ENCODE data around the gene TMPRSS4.

Gene TMPRSS4

DNA sequence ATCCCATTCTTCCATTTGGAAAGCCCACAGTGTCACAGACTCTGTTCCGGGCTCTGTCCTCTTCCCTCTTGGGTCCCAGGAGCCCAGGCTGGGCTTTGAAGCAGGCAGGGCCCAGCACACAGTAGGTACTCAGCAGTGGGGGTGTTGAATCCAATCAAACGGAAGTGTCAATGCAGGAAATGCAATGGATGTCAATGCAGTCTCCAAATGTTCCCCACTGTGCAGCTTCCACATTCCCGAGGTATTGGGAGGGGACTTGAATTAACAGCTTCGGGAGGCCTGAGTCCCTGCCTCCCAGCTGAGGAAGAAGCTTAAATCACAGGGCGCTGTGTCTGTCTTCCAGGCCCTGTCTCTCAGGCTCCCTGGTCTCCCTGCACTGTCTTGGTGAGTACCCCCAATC lies 31.6 kb downstream of the TMPRSS4 start:
- DNase-seq = no peak

DNA sequence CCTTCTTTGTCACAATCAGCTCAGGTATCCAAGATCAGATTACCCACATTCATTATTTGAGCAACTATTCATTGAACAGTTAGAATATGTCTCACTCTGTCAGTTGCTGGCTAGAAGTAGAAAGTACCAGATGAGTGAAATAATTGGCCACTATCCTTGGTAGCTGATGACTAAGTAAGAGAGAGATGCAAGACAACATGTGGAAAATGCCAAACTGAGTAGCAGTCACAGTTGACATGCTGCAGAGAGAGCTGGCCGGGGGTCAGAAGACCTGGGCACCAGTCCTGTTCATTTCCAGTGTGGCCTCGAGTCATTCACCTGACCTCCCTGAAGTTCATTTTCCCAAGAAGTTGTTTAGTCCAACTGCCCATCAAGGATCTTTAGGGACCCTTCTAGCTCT lies 32.4 kb downstream of the TMPRSS4 start:
- no peak for DNase-seq

DNA sequence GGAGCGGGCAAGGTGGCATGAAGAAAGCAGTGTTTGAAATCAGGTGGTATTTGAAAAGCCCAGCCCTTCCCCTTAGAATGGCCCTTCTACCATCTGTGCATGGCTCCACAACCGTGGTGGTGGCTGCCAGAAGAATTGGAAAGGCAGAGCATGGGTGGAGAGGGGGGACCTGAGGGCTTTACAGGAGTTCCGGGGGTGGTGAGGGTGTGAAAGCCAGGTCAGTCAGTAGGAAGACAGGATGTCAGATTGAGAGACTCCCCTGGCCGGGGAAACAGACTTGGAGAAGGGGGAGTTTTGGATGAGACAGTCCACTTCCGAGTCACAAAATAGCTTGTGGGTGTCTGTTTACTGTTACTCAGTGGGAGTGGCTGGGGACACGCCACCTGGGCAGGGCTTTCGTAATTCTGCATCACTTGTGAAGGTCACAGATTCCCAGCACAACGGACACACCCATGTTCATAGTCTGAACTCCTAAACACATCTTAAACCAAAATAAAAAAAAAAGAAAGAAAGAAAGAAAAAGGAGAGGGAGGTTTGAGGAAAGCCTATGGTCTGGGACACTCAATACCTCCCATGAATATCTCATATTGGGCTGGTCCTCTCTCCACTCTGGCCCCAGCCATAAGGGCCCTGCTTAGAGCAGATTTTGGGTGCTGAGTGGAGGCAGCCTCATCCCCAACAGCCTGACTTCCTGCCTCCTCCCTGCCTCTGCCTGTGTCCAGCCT lies 34.3 kb downstream of the TMPRSS4 start:
- no peak for DNase-seq

DNA sequence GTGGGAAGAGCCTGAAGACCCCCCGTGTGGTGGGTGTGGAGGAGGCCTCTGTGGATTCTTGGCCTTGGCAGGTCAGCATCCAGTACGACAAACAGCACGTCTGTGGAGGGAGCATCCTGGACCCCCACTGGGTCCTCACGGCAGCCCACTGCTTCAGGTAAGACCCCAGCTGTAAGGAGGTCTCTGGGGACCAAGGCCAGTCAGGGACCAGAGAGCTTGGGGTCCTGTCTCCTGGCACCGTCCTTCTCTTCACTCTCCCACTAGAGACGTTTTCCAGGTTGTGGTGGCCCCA lies 34.8 kb downstream of the TMPRSS4 start:
- DNase-seq = no peak

DNA sequence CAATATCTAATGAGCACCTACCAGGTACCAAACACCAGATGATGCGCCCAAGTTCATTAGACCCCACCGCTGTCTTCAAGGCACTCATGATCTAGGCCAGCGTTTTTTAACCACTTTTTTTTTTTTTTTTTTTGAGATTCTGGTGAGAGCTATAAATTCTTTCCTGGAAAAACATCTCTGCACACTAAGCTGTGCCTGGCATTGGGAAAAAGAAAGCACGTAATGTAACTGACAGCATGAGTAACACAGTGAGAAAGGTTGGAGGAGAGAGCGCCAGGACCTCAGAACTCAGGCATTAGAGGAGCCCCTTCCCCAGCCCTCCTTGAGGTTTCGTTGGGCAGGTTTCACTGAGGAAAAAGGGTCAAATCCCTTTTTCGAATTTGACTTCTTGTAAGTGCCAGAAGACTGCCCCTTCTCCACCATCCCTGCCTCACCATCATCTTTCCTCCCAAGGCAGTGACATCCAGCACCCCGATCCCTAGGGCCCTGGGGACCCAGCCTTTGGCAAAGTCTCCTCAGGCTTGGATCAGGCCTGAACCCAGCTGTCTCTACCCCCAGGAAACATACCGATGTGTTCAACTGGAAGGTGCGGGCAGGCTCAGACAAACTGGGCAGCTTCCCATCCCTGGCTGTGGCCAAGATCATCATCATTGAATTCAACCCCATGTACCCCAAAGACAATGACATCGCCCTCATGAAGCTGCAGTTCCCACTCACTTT lies 36.0 kb downstream of the TMPRSS4 start:
- no peak for DNase-seq

DNA sequence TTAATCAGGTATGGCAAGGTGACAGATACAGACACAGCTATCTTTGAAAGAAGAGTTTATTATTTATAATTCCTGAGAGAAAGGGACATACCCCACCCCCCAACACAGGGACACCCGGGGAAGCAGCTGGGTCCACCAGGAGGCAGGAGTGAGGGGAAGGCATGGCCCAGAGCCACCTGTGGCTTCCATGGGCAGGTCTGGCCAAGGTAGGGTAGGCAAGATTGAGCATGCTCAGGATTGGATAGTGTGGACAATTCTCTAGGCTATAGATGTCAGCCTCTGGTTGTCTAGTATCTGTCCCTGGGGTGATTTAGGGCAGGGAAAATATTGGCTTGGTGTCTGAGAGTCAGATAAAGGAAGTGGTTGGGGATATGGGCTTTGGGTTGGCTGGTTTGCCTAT lies 37.4 kb downstream of the TMPRSS4 start:
- DNase-seq = no peak

DNA sequence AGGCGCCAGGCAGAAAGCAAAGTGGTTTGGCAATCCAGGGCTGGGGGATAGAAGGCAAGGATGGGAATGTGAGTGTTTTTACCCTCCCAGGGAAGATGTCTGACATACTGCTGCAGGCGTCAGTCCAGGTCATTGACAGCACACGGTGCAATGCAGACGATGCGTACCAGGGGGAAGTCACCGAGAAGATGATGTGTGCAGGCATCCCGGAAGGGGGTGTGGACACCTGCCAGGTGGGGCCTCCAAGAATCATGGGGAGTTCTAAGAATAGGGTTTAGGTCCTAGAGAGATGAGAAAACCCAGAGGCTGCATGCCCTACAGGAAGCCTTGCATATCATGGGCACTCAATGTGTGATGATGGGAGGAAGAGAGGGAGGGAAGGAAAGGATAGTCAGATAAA lies 38.2 kb downstream of the TMPRSS4 start:
- DNase-seq = no peak

DNA sequence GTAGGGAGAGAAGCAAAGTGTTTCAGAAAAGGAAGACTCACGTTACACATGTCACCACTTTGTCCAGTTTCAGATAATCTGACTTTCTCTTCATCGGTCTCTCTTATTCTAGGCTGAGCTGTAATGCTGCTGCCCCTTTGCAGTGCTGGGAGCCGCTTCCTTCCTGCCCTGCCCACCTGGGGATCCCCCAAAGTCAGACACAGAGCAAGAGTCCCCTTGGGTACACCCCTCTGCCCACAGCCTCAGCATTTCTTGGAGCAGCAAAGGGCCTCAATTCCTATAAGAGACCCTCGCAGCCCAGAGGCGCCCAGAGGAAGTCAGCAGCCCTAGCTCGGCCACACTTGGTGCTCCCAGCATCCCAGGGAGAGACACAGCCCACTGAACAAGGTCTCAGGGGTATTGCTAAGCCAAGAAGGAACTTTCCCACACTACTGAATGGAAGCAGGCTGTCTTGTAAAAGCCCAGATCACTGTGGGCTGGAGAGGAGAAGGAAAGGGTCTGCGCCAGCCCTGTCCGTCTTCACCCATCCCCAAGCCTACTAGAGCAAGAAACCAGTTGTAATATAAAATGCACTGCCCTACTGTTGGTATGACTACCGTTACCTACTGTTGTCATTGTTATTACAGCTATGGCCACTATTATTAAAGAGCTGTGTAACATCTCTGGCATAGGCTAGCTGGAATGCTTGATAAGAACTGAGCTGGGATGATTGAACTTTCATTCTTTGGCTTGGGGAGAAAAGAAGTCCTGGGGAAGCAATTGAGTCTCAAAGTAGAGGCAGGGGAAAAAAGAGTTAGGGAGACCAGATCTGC lies 41.1 kb downstream of the TMPRSS4 start:
- DNase-seq = no peak

DNA sequence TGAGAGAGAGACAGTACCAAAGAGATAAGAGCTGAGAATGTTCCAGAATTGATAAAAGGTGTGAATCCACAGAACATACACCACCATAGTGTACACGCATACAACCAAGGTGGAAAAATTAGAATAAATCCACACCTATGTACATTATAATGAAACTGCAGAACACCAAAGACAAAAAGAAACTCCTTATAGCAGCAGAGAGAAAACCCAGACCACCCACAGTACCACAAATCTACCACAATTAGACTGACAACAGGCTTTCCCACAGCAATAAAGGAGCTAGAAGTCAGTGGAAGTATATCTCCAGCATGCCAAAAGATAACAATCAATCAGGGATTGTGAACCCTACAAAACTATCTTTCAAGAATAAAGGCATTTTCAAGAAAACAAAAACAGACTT lies 43.9 kb downstream of the TMPRSS4 start:
- no peak for DNase-seq

DNA sequence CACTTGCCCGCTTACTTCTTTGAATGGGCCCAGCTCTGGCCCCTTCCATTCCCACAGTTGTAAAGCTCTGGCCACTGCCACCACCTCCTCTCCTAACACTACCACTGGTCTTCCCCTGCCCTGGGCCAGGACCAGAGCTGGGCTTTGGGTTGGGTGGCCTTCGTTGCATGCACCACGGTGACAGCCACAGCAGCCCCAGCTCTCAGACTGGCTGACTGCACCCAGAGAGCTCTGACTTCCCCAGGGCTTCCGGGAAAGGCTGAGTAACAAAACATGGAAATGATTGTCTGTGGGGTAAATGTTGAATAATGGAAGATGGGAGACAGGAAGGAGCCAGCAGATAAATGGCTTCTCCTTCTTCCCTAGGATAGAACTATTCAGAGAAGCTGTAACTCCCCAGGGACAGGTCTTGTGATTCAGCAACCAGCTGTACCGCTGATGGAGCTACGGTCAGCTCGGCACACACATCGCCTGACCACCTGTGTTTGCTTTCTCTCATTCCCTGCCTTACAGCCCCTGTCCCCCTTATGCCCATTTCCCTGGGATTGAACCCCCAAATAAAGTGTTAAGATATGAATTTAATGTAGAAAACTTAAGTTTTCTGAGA lies 48.2 kb downstream of the TMPRSS4 start:
- DNase-seq = no peak

DNA sequence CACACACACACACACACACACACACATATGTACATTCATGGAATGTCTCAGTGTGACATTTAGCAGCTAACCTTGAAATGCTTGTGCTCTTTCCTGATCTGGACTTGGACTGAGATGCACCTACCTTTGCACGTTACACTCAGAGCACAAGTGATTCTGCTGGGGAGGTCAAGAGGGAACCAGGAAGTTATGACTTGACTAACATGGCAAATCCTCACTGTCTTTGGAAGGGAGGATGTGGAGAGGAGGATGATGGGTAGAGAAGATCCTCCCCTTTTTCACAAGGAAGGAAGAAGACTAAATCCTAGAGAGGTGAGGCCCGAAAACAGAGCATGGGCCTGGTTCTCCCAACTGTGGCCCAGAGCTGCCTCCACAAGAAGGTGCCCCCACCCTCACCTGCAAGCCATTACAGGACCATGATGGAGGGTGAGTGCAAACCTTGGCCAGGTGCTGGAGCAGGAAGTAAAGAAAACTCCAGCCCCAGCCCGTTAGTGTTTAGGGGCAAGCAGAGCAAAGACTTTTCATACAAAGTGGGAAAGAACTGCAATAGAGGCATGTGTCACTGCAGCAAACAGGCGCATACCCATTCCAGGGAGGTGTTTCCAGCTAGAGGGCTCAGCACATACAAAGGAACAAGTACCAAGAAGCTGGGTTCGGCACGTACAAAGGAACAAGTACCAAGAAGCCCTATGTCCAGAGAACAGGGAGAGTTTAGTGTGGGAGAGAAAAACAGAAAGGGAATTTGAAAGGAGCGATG lies 49.4 kb downstream of the TMPRSS4 start:
- DNase-seq = no peak

DNA sequence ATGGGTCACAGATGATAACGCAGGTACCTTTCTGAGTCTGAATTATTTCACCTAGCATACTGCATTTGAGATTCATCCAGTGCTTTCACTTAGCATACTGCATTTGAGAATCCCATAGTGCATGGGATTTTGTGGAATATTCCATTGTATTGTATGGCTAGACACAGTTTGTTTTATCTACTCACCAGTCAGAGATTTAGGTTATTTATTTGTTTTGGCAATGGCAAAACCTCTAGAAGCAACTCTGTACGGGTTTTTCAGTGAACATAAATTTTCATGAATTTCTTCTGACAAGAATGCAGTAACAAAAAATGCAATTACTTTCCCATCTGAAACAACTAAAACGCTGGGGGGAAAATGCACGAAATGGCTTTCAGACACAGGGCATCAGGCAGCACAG lies 51.4 kb downstream of the TMPRSS4 start:
- no peak for DNase-seq

DNA sequence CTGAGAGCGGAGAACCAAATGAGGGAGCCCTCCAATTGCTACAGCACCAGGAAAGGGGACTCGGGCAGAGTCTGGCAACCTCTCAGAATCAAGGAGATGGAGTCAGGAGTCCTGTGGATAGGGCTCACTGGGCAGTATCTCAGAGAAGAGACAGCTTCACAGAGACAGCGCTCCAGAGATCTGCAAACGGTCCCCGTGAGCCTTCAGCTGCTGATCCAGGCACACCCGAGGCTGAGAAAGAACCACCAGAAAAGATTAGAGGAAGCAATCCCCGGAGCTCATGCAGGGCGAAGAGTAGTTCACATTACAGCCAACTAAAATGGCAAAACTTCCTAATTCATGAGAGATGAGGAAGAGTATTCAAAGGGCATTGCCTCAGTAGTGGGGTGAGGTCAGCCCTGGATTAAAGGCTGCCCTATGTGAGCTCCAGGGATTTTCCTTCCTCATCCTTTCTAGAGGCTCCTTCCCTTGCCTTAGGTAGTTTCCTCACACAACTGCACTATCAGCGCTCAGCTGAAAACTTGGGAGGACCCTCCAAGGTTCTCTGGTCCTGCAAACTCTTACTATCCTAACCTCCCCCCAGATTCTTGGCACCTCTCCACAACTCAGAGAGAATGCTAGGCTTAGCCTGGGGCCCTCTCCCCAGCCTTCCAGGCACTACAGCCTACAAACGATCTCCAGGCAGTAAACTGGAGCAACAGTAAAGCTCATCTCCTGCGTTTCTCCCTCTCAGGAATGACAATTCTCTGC lies 52.0 kb downstream of the TMPRSS4 start:
- no peak for DNase-seq

DNA sequence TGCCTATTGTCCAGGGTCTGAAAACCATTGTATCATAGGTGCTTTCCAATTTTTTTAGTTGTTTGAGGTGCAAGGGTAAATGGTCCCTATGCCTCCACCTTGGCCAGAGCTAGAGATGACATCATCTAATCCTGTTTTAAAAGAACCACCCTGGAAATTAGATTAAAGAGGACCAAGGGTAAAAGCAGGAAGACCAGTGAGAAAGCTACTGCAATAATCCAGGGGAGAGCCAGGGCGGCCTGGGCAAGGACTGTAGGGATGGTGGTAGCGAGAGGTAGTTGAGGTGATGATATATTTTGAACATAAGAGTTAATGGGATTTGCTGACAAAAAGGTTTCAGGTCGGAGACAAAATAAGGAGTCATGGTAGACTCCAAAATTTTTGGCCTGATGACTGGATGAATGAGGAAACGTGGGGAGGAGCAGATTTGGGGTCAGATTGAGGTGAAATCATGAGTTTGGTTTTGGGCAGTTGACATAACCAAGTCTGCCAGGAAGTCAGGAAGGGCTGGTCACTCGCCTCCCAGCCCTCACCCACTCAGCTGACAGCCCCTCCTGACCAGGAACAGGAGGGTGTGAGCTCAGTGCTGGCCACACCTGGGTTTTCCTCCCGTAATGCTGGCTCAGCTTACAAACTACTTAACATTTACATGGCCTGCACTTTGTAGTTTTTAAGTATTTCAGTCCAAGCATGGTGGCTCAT lies 52.7 kb downstream of the TMPRSS4 start:
- DNase-seq = no peak

DNA sequence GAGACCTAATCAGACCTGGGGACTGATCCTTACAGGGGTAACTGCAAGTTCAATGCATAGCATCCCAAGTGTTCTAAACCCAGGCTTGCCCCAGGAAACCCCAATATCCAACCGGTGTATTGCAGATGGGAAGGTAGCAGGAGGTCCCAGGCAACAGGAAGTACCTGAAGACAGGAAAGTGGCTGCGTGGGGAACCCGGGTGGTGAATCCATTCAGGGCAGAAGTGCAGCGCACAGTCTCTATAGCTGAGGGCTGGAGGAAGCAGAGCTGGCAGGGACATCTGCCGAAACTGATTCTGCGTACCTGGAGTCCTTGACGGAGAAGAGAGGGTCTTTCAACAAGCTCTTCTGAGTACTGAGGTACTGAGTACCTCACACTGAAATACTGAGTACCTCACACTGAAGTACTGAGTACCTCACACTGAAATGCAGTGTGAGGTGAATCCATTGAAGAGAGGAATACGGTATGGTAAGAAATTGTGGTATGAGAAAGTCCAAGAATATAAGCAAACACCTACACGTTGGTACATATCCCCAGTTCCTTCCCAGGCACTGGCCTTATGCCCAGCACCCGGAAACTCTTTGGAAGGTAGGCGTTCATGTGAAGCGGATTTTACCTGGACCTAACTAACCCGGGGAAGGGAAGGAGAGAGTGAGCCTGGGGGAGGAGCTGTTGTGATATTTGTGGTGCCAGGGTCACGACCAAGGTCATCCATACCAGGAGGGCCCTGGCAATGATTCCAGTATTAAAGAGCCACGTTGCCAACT lies 55.7 kb downstream of the TMPRSS4 start:
- DNase-seq = no peak

DNA sequence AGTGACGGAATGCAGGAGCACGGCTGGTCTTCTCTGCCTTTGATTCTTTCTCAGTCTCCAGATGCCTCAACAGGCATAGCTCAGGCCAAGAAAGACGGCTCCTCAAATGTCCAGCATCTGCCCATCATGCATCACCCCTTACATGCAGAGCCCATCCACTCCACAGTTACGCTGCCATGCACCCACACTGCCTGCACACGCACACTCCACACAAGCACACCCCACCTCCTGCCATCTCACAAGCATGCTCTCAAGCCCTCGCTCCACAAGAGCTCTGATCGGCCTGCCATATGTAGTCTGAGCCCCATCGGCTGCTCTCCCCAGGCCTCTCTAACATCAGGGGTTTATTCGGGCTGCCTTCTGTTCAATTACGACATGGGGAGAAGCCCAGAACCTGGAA lies 56.9 kb downstream of the TMPRSS4 start:
- no peak for DNase-seq

DNA sequence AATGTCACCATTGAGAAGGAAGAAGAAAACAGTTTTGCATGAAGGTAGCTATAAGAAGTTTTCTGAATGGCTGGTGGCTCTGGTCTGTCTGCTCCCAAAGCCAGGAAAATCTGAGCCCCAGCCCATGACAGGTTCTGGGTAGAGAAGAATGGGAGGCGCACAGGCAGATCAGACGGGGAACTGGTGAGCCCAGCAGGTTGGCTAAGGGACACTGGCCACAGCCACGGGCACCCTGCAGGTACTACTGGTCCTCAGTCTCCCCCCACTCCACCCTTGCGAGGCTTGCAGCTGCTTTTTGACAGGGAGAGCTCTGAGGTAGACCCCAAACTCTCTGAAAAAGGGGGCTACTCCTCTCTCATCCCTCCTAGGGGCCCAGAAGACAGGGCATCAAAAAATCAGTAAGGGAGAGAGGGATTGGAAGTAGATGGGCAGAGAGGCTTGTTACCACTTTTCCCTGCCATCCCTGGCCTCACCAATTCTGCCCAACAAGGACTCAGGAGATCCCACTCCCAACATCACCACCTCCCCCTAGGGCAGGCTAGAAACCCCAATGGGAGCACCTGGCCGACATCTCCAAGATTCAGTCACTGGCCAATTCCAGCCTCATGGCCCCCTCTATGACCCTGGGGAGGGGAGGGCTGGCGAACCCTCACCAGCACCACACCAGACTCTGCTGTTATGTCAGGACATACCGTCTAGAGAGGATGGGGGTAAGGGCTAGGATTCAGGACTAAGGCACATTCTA lies 58.3 kb downstream of the TMPRSS4 start:
- no peak for DNase-seq

DNA sequence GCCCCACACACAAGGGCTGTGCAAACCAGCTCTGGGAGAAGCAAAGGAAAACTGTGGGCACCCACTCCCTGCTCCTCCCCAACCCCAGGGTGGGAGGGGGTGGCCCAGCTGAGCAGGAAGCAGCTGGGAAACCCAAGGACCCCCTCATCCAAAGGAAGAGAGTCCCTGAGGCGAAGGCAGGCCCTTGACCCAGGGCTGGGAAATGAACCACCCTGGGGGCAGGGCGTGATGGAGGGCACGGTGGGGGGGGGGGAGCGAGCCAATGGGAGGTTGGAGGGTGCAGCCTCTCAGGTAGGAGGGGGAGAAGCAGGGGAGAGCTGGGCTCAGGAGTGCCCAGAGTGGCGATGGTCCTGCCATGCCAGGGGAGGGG lies 58.9 kb downstream of the TMPRSS4 start:
- DNase-seq = no peak

DNA sequence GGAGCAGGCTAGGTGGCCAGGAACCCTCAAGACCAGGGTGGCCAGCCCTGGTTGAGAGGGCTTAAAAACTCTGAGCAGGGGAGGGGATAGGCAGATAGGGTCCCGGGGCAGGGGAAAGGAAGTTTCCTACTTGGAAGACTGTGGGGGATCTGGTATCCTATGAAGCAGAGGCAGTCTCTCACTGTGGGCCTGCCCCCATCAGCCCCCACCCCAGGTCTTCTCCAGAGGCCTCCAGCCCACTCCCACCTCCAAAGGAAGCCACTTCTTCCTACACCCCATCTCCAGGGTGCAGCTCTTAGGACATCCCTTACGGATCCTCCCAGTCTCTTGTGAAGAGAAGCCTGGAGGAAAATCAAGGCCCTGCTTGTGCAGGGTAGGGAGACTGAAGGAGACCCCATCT lies 59.5 kb downstream of the TMPRSS4 start:
- DNase-seq = no peak

DNA sequence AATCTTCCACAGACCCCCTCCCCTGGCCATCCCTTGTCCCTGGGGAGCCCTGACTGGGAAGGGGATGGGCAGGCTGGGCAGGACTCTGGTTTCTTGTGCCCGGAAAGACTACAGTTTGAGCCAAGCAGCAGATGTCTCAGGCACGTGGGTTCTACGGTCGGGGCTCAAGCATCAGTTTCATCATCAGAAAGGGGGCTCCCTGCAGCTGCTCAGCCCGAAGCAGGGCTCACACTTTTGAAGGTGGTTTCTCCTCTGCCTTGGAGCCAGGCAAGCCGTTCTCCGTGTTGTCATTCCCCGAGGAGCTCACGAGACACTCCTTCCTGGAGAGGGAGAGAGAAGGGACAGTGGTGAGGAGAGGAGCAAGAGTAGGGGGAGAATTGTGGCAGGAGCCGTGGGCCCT lies 59.9 kb downstream of the TMPRSS4 start:
- DNase-seq = no peak

Data from activated CD4-positive, alpha-beta T cell treated with anti-CD3 and anti-CD28 coated beads for 1 hour (primary cell).